GM18861 (cell line): Measurements from ENCODE around the gene P4HB.

Source experiments
- ATAC-seq: cut with Tn5 transposase; IDR thresholded peaks from one replicate; pipeline ENCODE4 v1.9.1; 2021; ENCODE audit not compliant: unreplicated experiment

The P4HB gene

GRCh38 chr17:81868674-81869220, 8.4 kb upstream of the P4HB start:
- ATAC-seq: no peak

- no peak for ATAC-seq
Measured at GRCh38 chr17:81867991-81868673, 7.8 kb upstream of the P4HB start.

GRCh38 chr17:81867170-81867990, 7.0 kb upstream of the P4HB start:
- no peak for ATAC-seq

DNA sequence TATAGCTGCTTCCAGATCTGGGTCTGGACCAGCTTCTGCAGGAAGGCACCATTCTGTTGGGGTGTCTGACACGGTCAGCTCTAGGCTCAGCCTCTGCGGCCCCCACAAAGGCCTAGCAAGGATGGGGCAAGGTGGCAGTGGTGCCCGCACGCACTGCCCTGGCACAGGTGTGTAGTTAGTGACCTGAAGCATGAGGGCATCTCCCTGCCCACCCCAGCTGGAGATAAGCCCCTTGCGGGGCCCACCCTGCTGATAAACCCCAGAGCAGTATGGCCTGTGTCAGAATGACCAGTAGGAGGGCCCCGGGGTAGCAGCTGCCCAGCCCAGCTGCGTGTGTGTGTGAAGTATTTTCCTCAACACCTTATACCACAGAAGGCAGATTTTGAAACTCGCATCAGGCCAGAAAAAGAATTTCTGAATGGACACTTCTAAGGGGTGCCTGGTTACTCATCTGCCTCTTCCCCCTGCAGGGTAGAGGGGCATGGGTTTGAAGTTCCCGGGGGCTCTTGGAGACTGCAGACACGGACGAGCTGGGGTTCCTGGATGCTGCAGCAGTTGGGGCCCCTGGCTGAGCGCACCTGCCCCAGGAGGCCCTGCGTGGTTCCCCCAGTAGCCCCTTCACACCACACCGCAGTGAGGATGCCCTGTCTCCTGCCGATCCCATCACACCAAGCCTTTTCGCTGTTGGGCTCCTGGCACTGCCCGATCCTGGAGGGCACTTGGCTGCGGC, 6.3 kb upstream of the P4HB start:
- no peak for ATAC-seq

GRCh38 chr17:81865733-81866439, 5.6 kb upstream of the P4HB start:
- no peak for ATAC-seq

DNA sequence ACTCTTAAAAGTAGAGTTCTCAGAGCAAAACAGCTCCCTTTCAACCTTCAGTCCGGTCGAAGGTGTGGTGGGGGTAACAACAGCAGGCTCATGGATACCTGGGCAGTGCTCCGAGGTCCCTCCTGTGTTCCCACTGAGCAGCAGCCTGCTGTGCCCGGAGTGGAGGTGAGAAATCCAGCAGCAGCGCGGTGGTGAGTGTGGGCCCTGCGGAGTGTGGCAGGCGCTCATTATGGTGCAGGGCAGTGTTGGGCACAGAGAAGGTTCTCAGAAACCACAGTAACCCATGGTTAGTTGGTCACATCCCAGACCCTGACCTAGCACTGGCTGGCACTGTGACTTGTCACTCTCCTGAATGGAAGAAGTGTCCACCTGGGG, 5.0 kb upstream of the P4HB start:
- ATAC-seq: no peak

DNA sequence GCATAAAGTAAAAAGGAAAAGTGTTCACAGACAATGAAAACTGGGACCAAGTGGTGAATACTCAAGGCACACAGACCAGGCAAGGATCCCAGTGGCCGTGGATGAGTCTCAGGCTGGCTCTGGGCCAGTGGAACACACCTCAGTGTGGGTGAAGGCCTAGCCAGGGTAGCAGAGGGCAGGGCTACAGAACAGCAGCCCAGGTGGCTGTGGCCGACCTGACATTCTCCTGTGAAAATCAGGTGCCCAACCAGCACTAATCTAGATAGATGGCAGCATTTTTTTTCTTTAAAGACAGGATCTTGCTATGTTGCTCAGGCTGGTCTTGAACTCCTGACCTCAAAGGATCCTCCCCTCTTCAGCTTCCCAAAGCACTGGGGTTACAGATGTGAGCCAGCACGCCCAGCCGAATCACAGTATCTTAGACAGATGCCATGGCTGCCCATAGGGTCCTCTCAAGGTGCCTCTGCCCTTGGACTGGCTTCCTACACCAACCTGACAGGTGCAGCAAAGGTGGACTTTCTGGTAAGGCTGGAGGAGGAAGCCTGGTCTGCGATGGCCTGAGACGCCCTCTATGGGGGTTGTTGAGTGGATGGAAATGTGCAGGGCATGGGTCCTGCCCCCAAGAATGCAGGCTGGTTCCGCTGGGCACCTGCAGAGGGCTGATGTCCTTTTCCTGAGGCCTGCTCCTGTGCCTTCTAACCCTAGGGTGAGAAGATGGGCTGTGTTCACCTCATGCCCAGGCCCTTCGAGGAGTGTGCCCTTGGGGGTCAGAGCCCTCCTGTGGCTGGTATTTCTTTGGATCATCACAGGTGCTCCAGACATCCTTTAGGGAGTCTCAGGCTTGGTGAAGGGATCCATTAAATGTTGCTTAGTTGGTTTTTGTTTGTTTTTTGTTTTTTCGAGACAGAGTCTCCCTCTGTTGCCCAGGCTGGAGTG, 3.8 kb upstream of the P4HB start:
- ATAC-seq: no peak

DNA sequence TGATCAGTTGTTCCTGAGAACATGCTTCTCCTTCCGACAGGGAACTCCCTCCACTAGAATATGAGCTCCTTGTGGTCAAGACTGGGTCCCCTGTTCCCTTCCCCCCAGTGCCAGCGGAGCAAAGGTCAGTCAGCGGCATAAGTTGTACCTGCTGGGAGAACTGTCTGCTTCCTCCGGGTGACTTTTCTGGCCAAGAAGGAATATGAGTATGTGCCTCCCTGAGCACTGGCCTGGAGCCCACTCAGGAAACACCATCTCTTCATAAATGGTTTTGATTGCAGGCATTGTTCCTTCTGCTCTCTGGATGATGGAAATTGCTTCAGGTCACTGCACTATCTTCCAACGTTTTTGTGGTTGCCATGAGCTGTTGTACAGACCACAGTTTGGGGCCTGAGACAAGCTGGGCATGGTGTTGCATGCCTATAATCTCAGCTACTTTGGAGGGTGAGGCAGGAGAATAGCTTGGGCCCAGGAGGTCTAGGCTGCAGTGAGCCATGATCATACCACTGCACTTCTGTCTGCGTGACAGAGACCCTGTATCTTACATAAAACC, 2.9 kb upstream of the P4HB start:
- no peak for ATAC-seq

DNA sequence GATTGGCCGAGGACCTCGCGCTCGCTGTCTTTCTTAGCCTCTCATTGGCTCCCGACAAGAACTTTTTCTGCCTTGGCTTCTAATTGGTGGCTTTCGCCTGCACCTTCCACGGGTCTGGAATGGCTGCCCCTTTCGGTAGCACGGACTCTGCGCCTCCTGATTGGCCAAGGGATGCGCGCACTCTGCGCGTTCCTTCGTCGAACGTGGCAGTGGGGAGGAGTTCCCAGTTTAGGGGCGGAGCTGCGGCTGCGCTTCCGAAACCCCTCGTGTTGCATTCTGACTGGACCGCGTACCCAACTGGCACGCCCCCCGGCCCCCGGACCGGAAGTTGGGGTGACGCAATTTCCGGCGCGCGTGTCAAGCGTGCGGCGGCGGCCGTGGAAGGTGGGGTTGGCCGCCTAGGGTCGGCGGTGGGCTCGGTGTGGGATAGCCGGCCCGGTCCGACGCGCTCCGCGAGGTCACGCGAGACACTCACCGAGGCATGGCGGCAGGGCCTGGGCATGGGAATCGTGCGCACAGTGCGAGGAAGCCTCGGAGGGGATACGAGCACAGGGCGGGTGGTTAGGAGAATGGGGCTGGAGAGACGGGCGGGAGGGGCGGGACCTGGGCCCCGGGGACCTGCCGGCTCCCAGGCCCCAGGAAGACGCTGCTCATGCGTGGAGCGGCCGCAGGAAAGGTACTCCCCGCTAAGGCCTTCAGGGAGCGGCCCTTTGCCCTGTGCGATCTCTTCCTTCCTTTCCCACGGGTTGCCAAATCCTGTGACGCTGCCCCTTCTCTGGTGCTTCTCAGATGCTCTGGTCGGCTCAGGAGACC, 627 bp upstream of the P4HB start:
- ATAC-seq: peak; percentile 77

- ATAC-seq: no peak
Measured at GRCh38 chr17:81858967-81859905, 1.1 kb downstream of the P4HB start.

- no peak for ATAC-seq
Measured at GRCh38 chr17:81858170-81858966, 2.0 kb downstream of the P4HB start.

DNA sequence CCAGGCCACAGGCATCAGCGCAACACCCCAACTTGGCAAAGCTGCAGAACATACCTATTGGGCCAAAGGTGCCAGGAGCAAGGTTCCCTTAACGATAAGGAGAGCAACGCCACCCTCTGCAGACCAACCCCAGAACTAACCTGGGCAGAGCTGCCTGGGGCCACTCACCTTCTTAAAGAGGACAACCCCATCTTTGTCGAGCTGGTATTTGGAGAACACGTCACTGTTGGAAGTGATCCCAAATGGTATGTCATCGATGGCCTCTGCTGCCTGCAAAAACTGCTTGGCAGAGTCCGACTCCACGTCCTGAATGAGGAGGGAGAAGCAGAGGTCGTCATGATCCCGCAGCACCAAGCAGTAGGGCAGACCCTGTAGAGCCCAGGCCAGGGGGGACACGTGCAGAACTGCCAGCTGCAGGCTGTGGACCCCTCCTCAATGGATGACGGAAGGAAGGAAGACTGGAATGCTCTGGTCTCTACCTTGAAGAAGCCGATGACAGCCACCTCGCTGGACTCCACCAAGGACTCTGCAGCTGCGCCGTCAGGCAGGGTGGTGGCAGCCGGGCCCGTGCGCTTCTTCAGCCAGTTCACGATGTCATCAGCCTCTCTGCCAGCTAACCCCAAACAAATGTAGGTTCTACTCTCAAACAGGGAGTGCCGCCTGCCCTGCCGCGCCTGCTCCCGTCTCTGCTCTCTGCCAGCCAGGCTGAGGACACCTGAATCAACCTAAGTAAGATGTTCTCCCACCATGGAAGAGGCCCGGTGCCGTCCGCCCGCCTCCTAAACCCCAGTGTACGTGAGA, 5.2 kb downstream of the P4HB start:
- ATAC-seq: no peak

DNA sequence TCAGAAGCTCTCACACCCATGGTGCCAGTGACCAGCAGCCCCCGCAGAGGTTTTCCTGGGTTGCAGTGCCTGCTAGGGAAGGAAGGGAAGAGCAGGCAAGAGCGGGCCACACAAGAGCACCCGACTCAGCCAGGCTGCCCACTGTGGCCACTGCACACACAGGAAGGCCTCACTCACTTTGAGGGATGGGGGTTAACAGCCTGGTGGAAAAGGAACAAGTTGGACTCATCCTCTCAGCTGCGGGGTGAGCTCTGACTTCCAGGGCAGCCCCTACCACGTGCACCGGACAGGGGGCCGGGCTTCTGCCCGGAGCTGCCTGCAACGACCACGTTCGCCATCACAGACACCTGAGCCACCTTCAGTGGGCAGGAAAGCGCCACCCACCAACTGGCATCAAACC, 8.1 kb downstream of the P4HB start:
- ATAC-seq: no peak

DNA sequence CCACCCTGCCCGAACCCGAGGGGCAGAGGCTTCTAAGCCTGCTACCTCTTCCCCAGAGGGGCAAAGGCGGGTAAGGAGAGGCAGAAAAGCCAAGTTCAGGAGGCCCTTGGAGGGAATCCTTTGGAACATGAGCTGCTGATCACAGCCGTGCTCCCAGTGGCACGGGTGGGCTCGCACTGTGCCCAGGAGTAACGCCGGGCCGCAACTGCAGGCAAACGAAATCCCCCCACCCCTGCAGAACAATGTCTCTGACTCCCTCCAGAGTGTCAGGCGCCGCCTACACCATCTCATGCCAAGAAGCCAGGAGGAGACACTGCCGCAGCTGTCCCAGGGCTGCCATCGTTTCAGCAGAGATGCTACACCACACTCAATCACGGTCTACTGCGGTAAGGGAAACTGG, 8.9 kb downstream of the P4HB start:
- ATAC-seq: no peak

- ATAC-seq: no peak
Measured at GRCh38 chr17:81849457-81849856, 10.9 kb downstream of the P4HB start.
